BE2C (cell line): Measurements from ENCODE around the gene PRR19.

Source experiments
- DNase-seq: peaks from one replicate; pipeline ENCODE4 v3.0.0-alpha.2; 2020
- H3K27me3 ChIP-seq: fragments of 250-450 bp; sonication (Bioruptor Pico); 2 replicates; pipeline ENCODE4 v1.5.1; 2020; ENCODE audit warnings: mild to moderate bottlenecking
- H3K36me3 ChIP-seq: fragments of 250-450 bp; sonication (Bioruptor Pico); 2 replicates; pipeline ENCODE4 v1.5.1; 2020; ENCODE audit warnings: mild to moderate bottlenecking
- H3K4me1 ChIP-seq: fragments of 250-450 bp; sonication (Bioruptor Pico); 2 replicates; pipeline ENCODE4 v1.5.1; 2020
- H3K4me3 ChIP-seq: 2 replicates; pipeline ENCODE4 v1.5.1; 2011; ENCODE audit warnings: low read depth, low read length
- H3K9me3 ChIP-seq: fragments of 250-450 bp; sonication (Bioruptor Pico); 2 replicates; pipeline ENCODE4 v1.5.1; 2020
- CTCF ChIP-seq: IDR thresholded peaks from 2 replicates; pipeline ENCODE4 v1.5.1; 2012; ENCODE audit warnings: mild to moderate bottlenecking, low read depth, low read length

The PRR19 gene

GRCh38 chr19:42288881-42289555 lies 12.9 kb upstream of the PRR19 start:
- Histone ChIP-seq H3K9me3 (no peaks in the 10 kb centered on the region), H3K36me3 (peaks cover 71% of the 10 kb centered on the region), H3K4me1 (peaks cover 6% of the 10 kb centered on the region), H3K27me3 (no peaks in the 10 kb centered on the region), H3K4me3 (no peak overlapping the region)
- TF ChIP-seq CTCF: no peak; the same call in 1 of the 2 replicates
- no peak for DNase-seq

DNA sequence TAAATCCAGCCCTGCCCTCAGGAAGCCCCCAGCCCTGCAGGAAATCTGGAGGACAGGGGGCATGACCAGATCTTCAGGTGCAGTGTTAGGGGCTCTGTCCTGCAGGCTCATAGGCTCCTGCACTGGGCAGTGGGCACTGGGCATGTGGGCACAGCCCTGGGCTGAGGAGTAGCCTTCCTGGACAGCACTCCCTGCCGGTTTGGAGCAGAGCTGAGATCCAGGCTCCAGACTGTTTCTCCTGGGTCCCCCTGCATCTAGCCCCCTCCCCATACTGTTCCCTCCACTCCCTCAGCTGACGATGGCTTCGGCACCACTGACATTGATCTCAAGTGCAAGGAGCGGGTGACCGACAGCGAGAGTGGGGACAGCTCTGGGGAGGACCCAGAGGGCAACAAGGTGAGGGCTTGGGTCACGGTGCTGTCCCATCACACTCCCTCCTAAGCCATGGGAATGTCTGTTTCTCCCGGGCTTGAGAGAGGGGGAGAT lies 12.3 kb upstream of the PRR19 start:
- DNase-seq: no peak
- no peaks in the 10 kb centered on the region for H3K9me3 ChIP-seq
- H3K4me3 ChIP-seq: no peak overlapping the region
- peaks cover 77% of the 10 kb centered on the region for H3K36me3 ChIP-seq
- peaks cover 6% of the 10 kb centered on the region for H3K4me1 ChIP-seq
- H3K27me3 ChIP-seq: no peaks in the 10 kb centered on the region
- no peak for TF ChIP-seq CTCF

- H3K4me1 ChIP-seq: peaks cover 6% of the 10 kb centered on the region
- H3K36me3 ChIP-seq: peaks cover 80% of the 10 kb centered on the region
- H3K4me3 ChIP-seq: no peak overlapping the region
- no peak for TF ChIP-seq CTCF
- no peak for DNase-seq
- no peaks in the 10 kb centered on the region for H3K9me3 ChIP-seq
- H3K27me3 ChIP-seq: no peaks in the 10 kb centered on the region
Observed at GRCh38 chr19:42290136-42290522, 11.8 kb upstream of the PRR19 start.

DNA sequence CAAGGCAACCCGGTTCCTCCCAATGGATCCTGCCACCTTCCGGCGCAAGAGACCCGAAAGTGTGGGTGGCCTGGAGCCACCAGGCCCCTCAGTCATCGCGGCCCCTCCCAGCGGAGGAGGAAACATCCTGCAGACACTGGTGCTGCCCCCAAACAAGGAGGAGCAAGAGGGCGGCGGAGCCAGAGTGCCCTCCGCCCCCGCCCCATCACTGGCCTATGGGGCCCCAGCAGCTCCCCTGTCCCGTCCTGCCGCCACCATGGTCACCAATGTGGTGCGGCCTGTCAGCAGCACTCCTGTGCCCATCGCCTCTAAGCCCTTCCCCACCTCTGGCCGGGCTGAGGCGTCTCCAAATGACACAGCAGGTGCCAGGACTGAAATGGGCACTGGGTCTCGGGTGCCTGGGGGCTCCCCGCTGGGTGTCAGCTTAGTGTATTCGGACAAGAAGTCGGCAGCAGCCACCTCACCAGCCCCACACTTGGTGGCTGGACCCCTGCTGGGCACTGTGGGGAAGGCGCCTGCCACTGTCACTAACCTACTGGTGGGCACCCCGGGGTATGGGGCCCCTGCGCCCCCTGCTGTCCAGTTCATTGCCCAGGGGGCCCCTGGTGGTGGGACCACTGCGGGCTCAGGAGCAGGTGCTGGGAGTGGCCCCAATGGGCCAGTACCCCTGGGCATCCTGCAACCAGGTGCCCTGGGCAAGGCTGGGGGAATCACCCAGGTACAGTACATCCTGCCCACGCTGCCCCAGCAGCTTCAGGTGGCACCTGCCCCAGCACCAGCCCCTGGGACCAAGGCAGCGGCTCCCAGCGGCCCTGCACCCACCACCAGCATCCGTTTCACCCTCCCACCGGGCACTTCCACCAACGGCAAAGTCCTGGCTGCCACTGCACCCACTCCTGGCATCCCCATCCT lies 11.2 kb upstream of the PRR19 start:
- TF ChIP-seq CTCF: peak; percentile 93
- H3K4me3 ChIP-seq: no peak overlapping the region
- peaks cover 6% of the 10 kb centered on the region for H3K4me1 ChIP-seq
- no peaks in the 10 kb centered on the region for H3K9me3 ChIP-seq
- DNase-seq: peak; percentile 91
- no peaks in the 10 kb centered on the region for H3K27me3 ChIP-seq
- peaks cover 80% of the 10 kb centered on the region for H3K36me3 ChIP-seq

GRCh38 chr19:42291435-42291810 lies 10.5 kb upstream of the PRR19 start:
- Histone ChIP-seq H3K36me3 (peaks cover 80% of the 10 kb centered on the region), H3K9me3 (no peaks in the 10 kb centered on the region), H3K4me1 (peaks cover 6% of the 10 kb centered on the region), H3K4me3 (no peak overlapping the region), H3K27me3 (no peaks in the 10 kb centered on the region)
- no peak for DNase-seq
- TF ChIP-seq CTCF: no peak
